Measurements from ENCODE around the gene IKBKE. TPM values are rescaled to one million over a fixed set of nuclear protein-coding genes. Genes with fewer than 3 reads are reported as not detected.

Gene IKBKE
- polyA plus RNA-seq, 1 donor (not counting 4 experiments of a cell fraction or from before 2014, with no cell fraction given): 8.9 TPM

DNA sequence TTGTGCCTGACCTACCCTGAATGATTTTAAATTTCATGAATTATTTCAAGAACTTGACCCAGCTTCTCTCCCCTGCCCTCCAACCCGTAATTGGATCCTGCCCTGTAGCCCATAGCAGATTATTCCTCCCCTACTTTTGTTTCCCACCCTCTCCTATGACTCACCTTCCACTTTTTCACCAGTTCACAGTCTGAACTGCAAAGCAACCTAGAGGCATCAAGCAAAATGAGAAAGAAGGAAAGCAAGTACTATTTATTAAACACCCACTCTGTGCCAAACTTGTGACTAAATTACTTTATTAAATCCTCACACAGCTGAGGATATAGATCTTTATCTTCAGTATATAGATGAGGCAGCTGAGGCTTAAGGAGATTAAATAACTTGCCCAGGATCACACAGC lies 20.7 kb upstream of the IKBKE start:
- Histone ChIP-seq H3K36me3 (ENCODE audit: control insufficient read depth in 2 of 2, extremely low read depth in 1 of 2, insufficient read depth in 2 of 2, low read length in 2 of 2) (peaks cover 28 to 39% of the 10 kb centered on the region in 2 experiments), H3K4me2 (ENCODE audit: control insufficient read depth, extremely low read depth, insufficient read depth, low read depth, low read length) (no peak overlapping the region), H3K9me1 (ENCODE audit: control insufficient read depth, extremely low read depth, insufficient read depth, low read length) (no peaks in the 10 kb centered on the region), H3K4me3 (ENCODE audit: control insufficient read depth in 2 of 3, extremely low read depth in 1 of 3, insufficient read depth in 2 of 3, low read depth in 1 of 3, low read length in 3 of 3) (no peak overlapping the region), H3K27ac (ENCODE audit: control insufficient read depth, insufficient read depth, low read length) (no peak overlapping the region), H3K4me1 (ENCODE audit: control insufficient read depth, extremely low read depth, insufficient read depth, low read length) (peaks cover 16% of the 10 kb centered on the region), H3K9me3 (ENCODE audit: control insufficient read depth, low read depth, low read length) (no peaks in the 10 kb centered on the region), H3K79me2 (ENCODE audit: control insufficient read depth, insufficient read depth, low read length) (no peaks in the 10 kb centered on the region), H4K20me1 (ENCODE audit: control insufficient read depth, extremely low read depth, insufficient read depth, low read length) (no peaks in the 10 kb centered on the region), H2AFZ (ENCODE audit: control insufficient read depth, low read length) (no peak overlapping the region), H3K27me3 (ENCODE audit: control insufficient read depth, extremely low read depth, insufficient read depth, low read length) (no peaks in the 10 kb centered on the region), H3K9ac (ENCODE audit: control insufficient read depth, extremely low read depth, insufficient read depth, low read length) (no peak overlapping the region)
- DNase-seq (ENCODE audit: low read depth, low spot score) (no peak), FAIRE-seq (no peak)
- TF ChIP-seq CTCF (optimal IDR thresholded peaks at IDR 0.05 in 1 of 3, IDR thresholded peaks at IDR 0.05 in 1 of 3, conservative IDR thresholded peaks at IDR 0.05 in 1 of 3; ENCODE audit: extremely low read depth in 1 of 3, insufficient read depth in 2 of 3, low read length in 3 of 3) (no peak), EZH2 (IDR thresholded peaks at IDR 0.05; ENCODE audit: low read length) (no peak)
- dilution Hi-C loops (cut with MboI; ENCODE audit: extremely low pct_ligation_motif_present, low sequenced_read_pairs): no loop called here

DNA sequence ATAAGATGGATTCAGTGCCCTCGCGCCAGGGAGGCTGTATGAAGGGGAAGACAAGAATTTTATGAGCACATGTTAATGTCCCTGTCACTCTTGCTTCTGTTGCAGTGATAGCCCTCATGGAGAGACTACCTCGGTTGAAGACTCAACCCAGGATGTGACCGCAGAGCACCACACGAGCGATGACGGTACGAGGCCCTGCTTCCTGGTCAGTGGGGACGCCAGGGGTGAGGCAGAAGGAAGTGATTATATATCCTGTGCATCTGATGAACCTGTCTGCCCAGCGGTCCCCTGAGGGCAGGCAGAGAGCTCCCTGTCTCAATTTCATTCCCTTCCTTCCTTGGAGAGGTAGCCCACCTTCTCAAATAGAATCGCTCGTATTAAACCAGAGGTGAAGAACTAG lies 20.0 kb upstream of the IKBKE start:
- dilution Hi-C loops (cut with MboI; ENCODE audit: extremely low pct_ligation_motif_present, low sequenced_read_pairs): no loop called here
- H2AFZ ChIP-seq (ENCODE audit: control insufficient read depth, low read length): no peak overlapping the region
- no peaks in the 10 kb centered on the region for H3K27me3 ChIP-seq (ENCODE audit: control insufficient read depth, extremely low read depth, insufficient read depth, low read length)
- peaks cover 16% of the 10 kb centered on the region for H3K4me1 ChIP-seq (ENCODE audit: control insufficient read depth, extremely low read depth, insufficient read depth, low read length)
- no peak overlapping the region for H3K4me2 ChIP-seq (ENCODE audit: control insufficient read depth, extremely low read depth, insufficient read depth, low read depth, low read length)
- TF ChIP-seq CTCF (optimal IDR thresholded peaks at IDR 0.05 in 1 of 3, IDR thresholded peaks at IDR 0.05 in 1 of 3, conservative IDR thresholded peaks at IDR 0.05 in 1 of 3; ENCODE audit: extremely low read depth in 1 of 3, insufficient read depth in 2 of 3, low read length in 3 of 3) (no peak), EZH2 (IDR thresholded peaks at IDR 0.05; ENCODE audit: low read length) (no peak)
- H3K36me3 ChIP-seq (ENCODE audit: control insufficient read depth in 2 of 2, extremely low read depth in 1 of 2, insufficient read depth in 2 of 2, low read length in 2 of 2): peaks cover 25 to 42% of the 10 kb centered on the region in 2 experiments
- H3K79me2 ChIP-seq (ENCODE audit: control insufficient read depth, insufficient read depth, low read length): no peaks in the 10 kb centered on the region
- H3K4me3 ChIP-seq (ENCODE audit: control insufficient read depth in 2 of 3, extremely low read depth in 1 of 3, insufficient read depth in 2 of 3, low read depth in 1 of 3, low read length in 3 of 3): no peak overlapping the region
- H3K27ac ChIP-seq (ENCODE audit: control insufficient read depth, insufficient read depth, low read length): no peak overlapping the region
- DNase-seq (ENCODE audit: low read depth, low spot score): no peak
- no peak overlapping the region for H3K9ac ChIP-seq (ENCODE audit: control insufficient read depth, extremely low read depth, insufficient read depth, low read length)
- no peaks in the 10 kb centered on the region for H3K9me1 ChIP-seq (ENCODE audit: control insufficient read depth, extremely low read depth, insufficient read depth, low read length)
- no peaks in the 10 kb centered on the region for H4K20me1 ChIP-seq (ENCODE audit: control insufficient read depth, extremely low read depth, insufficient read depth, low read length)
- H3K9me3 ChIP-seq (ENCODE audit: control insufficient read depth, low read depth, low read length): no peaks in the 10 kb centered on the region
- FAIRE-seq: no peak

Data from keratinocyte (primary cell).